GM21576 (cell line): ENCODE results near the gene CHCHD6.

Experiments
- ATAC-seq: cut with Tn5 transposase; IDR thresholded peaks from one replicate; pipeline ENCODE4 v1.9.1; 2021; ENCODE audit warnings: mild to moderate bottlenecking, moderate library complexity; ENCODE audit not compliant: unreplicated experiment

Gene CHCHD6

GRCh38 chr3:126668450-126669401, 35.3 kb upstream of the CHCHD6 start:
- no peak for ATAC-seq

- no peak for ATAC-seq
These were observed 32.5 kb upstream of the CHCHD6 start for GRCh38 chr3:126671521-126671920.

DNA sequence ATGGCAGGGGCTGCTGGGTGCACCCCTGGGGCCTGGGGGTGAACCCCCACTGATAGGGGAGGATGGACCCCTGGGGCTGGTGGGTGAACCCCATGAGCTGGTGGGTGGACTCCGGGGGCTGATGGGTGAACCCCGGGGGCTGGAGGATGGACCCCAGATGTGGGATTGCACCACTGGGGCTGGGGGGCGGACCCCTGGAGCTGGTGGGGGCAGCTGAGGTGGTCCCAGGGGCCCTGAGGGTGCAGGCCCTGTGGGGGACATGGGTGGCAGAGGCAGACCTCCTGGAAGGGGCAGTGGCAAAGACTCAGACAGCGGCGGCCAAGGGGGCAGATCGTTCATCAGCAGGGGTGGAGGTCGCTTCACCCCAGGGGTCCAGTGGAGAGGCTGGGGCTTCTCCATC, 31.7 kb upstream of the CHCHD6 start:
- ATAC-seq: no peak

- ATAC-seq: no peak
These were observed 31.3 kb upstream of the CHCHD6 start for GRCh38 chr3:126672741-126673140.

DNA sequence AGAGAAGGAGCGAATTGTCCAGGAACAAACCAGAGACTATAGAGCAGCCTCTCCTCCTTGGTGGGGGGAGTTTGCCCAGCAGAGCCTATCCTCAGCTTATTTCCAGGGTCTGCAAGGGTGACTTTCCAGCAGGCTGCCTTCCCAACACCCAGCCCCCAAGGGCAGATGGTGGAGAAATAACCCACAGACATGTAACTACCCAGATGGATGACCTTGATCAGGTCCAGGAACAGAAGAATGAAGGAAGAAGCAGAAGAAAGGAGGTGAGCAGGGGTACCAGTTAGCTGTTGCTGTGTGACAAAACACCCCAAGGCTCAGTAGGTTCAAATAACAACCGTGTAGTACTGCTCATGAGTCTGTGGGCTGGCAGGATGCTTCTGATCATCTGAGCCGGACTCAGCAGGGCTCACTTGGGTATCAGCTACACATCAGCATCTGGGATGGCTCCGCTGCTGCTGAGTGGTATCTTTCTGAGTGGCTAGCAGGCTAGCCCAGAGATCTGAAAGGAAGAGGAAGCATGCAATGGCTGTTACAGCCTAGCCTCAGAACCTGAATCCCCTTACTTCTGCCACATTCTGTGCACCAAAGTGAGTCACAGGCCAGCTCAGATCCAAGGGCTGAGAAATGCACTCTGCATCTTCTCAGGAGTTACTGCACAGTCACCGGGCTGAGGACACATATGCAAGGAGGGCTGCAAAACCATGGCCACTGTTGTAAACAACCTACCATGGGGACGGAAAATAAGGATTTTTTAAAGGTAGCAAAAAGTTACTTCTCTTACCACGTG, 26.9 kb upstream of the CHCHD6 start:
- no peak for ATAC-seq

- no peak for ATAC-seq
These were observed 26.1 kb upstream of the CHCHD6 start for GRCh38 chr3:126677862-126678503.

DNA sequence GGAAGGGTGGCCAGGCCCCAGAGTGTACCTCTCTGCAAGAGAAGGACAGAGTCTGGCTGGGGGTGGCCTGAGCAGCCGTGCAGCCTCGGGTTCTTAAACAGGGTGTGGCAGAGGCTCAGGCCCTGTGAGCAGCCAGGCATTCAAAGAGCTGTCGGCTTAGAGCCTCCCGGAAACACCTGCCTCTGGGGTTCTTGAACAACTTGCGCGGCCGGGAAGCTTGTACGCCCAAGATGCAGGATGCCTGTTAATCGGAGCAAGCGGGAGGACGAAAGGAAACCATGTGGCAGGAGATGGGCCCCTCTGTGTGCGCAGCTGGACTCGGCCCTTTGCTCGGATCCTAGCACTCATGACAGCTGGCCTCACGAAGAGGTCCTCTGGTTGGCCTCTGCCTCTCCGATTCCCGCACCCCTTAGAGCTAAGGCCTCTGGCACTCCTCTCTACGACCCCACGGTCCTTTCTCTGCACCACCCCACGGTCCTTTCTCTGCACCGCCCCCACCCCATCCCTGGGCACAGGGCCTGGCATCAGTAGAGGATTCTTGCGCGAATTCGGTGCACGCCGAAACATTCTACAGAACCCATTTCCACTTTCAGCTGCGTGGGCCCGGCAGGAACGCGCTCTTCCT, 25.2 kb upstream of the CHCHD6 start:
- ATAC-seq: no peak

DNA sequence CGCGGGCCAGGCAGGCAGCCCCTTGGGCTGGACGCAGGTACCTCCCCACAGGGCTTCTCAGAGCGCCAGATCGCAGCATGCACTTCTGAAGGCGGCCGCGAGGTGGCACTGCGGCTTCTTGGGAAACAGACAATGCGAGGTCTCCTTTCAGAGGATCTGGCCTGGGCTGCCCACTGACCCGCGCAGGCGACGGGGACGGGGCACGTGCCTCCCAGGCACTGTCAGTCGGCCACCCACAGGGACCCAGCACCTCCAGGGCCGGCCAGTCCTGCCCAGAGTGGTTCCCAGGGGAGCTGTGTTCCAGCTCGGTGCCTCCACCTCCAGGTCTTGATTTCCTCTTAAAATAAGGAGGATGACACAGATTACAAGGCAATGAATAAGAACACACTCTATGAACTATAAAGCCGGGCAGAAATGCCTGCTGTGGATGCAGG, 24.7 kb upstream of the CHCHD6 start:
- no peak for ATAC-seq

DNA sequence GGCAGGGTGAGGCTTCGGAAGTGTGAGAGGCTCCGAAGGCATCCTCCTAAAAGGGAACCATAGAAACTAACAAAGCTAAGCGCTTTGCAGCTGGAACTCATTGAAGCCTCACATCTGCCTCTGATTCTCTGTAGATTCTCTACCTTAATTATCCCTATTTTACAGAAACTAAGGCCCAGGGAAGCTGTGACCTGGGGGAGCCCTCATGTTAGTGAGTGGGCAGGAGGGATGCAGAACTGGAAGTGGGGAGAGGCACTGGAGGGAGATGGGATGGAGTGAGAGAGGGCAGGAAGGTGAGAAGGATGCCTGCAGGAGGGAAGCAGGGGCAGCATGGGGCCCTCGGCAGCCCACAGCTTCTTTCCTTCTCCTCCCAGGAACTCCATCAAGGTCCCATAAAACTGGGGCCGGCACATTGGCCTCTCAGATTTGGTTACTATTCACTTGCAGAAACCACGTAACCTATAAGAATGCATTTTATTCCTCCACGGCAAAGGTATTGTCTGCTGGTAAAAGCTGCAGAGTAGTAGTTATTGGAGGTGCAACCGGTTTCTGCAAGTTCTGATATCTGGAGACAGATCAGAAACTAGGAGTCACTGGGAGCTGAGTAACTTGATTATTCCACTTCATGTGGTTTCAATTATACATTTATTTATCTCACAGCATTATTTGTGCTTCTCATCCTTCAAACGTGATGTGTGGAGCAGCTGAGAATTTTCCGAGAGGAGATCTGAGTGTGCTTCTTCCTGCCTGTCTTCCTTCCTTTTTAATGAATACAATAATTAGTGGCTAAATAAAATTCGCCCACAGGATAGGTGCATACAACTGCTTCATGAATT, 24.0 kb upstream of the CHCHD6 start:
- no peak for ATAC-seq

GRCh38 chr3:126680667-126681055, 23.4 kb upstream of the CHCHD6 start:
- ATAC-seq: no peak

GRCh38 chr3:126682009-126682408, 22.0 kb upstream of the CHCHD6 start:
- ATAC-seq: no peak

- no peak for ATAC-seq
These were observed 21.0 kb upstream of the CHCHD6 start for GRCh38 chr3:126683069-126683468.

DNA sequence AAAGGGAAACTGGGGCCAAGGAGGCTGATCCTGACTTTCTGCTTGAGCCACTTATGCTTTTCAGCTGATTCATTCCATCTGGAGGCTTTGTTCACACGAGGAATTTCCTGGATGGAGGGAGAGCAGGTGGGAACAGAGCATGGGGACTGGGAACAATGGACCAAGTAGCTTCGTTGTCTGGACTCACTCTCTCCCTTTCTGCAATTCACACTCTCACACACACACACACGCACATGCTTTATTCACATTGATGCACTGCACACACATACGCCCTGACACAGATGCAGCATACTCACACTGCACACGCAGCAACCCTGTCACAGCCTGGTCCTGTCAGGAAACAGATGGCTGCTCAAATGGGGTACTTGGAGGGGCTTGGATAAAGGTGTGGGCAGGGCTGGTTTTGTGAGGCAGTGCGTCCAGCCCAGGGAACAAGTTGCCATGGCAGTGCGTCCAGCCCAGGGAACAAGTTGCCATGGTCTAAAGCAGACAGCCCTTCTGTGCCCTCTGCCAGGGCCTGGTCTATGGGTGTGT, 19.8 kb upstream of the CHCHD6 start:
- no peak for ATAC-seq

- no peak for ATAC-seq
These were observed 19.0 kb upstream of the CHCHD6 start for GRCh38 chr3:126685021-126685420.

- ATAC-seq: no peak
These were observed 18.5 kb upstream of the CHCHD6 start for GRCh38 chr3:126685493-126685892.

GRCh38 chr3:126691765-126692164, 12.3 kb upstream of the CHCHD6 start:
- no peak for ATAC-seq

DNA sequence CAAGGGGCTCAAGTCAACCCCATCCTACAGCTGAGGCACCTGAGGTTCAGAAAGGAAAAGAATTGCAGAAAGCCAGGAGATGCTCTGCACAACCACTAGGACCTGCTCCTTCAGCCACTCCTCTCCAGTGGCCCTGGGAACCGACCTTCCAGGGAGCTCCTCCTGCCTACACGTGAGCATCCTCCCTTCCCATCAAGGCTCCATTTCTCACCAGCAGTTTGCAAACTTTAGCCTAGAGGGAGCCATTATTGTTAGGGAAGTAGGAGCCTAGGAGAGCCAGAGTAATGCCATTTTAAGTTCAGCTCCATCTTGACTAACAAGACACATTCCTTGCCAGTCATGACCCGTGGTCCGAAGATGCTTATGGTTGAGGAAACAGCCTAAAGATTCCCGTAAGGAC, 11.2 kb upstream of the CHCHD6 start:
- no peak for ATAC-seq

GRCh38 chr3:126693921-126694320, 10.1 kb upstream of the CHCHD6 start:
- ATAC-seq: no peak

DNA sequence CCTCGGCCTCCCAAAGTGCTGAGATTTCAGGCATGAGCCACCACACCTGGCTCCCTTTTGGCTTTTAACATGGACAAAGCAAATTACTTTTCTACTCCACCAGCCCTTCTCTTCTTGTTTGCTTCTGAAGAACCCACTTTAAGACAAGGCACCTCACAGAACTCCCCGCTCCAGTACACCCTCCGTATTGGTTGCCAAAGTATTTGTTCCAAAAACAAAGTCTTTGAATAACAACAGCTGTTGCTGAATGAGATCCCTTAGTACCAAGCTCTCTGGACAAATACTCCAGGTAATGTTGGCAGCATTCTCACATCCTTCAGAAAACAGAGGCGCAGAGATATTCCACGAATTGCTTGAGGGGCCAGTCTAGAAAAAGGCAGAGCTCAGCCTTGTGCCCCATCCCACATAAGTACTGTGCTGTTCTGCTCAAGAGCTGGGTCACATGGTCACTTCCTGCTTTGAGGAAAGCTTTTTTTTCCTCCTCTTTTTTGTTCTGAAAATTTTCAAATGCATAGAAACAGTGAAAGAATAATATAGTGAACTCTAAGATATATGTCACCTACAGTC, 7.3 kb upstream of the CHCHD6 start:
- ATAC-seq: no peak

DNA sequence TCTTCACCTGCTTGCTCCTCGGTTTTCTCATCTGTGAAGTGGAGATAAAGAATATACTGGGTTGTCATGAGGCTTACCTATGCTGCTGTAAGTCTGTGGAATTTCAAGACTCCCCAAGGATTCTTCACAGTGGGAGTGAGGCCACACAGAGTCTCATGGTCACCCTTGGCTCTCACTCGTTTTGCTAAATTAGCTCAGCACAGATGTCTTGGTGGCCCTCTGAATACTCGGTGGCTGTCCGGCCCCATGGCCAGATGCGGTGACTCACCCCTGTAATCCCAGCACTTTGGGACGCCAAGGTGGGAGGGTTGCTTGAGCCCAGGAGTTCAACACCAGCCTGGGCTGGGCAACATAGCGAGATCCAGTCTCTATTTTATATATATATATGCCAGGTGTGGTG, 5.0 kb upstream of the CHCHD6 start:
- ATAC-seq: no peak
